ENCODE measurements around the gene PHF2. TPM values are rescaled to one million over a fixed set of nuclear protein-coding genes. Genes with fewer than 3 reads are reported as not detected.

The PHF2 gene
- total and polyA plus RNA-seq, 2 of the 4 experiments (the other 2 are of a cell fraction): 5.9 to 9.5 TPM

DNA sequence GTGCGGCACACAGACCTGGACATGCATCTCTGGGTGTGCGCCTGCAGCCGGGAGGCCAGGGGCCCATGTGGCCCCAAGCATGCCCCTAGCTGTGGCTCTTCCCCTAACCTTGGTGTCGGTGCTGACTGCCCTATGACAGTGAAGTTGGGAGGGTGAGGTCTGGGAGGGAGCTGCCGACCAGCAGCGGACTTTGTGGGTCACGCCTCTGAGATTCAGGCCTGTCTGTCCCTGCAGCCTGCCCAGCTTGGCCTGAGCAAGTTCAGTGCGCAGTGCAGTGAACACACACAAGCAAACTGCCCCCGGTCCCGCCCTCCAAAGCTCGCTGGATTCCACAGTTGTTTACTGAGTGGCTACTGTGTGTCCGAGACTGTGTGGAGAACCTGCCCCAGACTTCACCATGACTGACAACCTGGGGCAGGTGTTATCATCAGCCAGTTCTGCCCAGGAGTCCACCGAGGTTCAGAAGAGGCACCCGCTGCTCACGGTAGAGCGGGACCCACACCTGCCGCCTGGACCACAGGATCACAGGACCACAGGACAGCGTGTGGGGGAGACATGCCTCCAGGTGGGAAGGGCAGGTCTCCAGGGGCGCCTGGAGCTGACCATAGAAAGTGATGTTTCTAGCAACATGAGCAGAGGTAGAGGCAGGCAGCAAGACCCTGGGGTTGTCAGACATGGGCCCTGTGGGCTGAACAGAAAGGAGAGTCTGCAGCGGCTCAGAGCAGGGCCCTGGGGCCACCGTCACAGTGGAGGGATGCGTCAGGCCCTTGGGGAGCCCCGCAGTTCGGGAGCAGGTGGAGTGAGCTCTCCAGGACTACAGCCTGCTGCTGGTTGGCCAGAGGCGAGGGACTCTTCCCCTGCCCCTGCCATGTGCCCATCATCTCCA lies 105.1 kb downstream of the PHF2 start (continued):
- no peak for TF ChIP-seq MAZ (IDR thresholded peaks at IDR 0.05; ENCODE audit: borderline replicate concordance, low read depth, low read length)

GRCh38 chr9:93682155-93682968 lies 106.0 kb downstream of the PHF2 start:
- H3K4me3 ChIP-seq (ENCODE audit: insufficient read depth, low read depth, low read length): no peak overlapping the region
- no peak overlapping the region for H3K18ac ChIP-seq (ENCODE audit: low read depth, low read length)
- intact Hi-C loops (cut with micrococcal nuclease) (loop anchor here (1.0 kb wide), 3 partner anchors 281 to 531 kb away; no protein-coding TSS in a partner anchor), dilution Hi-C loops (cut with HindIII; ENCODE audit: low sequenced_read_pairs, unreplicated experiment) (no loop called here), in situ Hi-C loops (cut with MboI; ENCODE audit: low sequenced_read_pairs) (loop anchor here (25.0 kb wide), 1 partner anchor 505 kb away; no protein-coding TSS in a partner anchor)
- no peaks in the 10 kb centered on the region for H3K9me1 ChIP-seq (ENCODE audit: insufficient read depth, low read length)
- H4K20me1 ChIP-seq (ENCODE audit: insufficient read depth, low read length): no peaks in the 10 kb centered on the region
- H4K8ac ChIP-seq (ENCODE audit: low read depth in 2 of 2, low read length in 2 of 2): no peak overlapping the region
- H3K9ac ChIP-seq (ENCODE audit: low read depth, low read length): no peak overlapping the region
- H4K91ac ChIP-seq (ENCODE audit: insufficient read depth, low read depth, low read length): no peak overlapping the region
- ChIA-PET POLR2A (ENCODE audit: unreplicated experiment) (no interaction called here), CTCF (interaction anchor here (0.6 to 1.4 kb wide), 4 partner anchors 25 to 320 kb away, joined by 3 to 6 read pairs (median 4); no protein-coding TSS in a partner anchor)
- H4K5ac ChIP-seq (ENCODE audit: low read depth, low read length): no peak overlapping the region
- no peak overlapping the region for H2AFZ ChIP-seq (replicated peaks; ENCODE audit: low read length, poor library complexity)
- peaks cover 13% of the 10 kb centered on the region; the same call in 1 of the 2 replicates for H3K36me3 ChIP-seq (ENCODE audit: control insufficient read depth, insufficient read depth, low read length)
- H3K23ac ChIP-seq (ENCODE audit: low read depth, low read length): no peak overlapping the region
- H3K27me3 ChIP-seq (ENCODE audit: control insufficient read depth, insufficient read depth, low read length): no peaks in the 10 kb centered on the region; the same call in 1 of the 2 replicates
- ATAC-seq (ENCODE audit: low read depth): peak; percentile 88
- TF ChIP-seq CTCF (conservative IDR thresholded peaks at IDR 0.05; ENCODE audit: low read depth, low read length): peak; percentile 77
- no peak for TF ChIP-seq POLR2A (IDR thresholded peaks at IDR 0.05; ENCODE audit: low read depth, low read length)
- TF ChIP-seq SMC3 (IDR thresholded peaks at IDR 0.05; ENCODE audit: low read depth, low read length): peak; percentile 68
- TF ChIP-seq RAD21 (IDR thresholded peaks at IDR 0.05; ENCODE audit: low read length): peak; percentile 78
- H2BK120ac ChIP-seq (ENCODE audit: low read depth, low read length): no peak overlapping the region
- H2BK15ac ChIP-seq (ENCODE audit: low read depth, low read length): no peak overlapping the region
- H3K9me3 ChIP-seq (ENCODE audit: control insufficient read depth, insufficient read depth, low read length): no peaks in the 10 kb centered on the region
- no peak overlapping the region for H3K4ac ChIP-seq (ENCODE audit: low read depth, low read length)
- peak; percentile 23 for DNase-seq
- 65% methylated on average over 3 of the region's 19 CpGs; no CpG with 5 or more reads in 1 of the 2 experiments for WGBS, 2 experiments (ENCODE audit: extremely low coverage in 2 of 2, insufficient read length in 1 of 2)
- H2AK5ac ChIP-seq (ENCODE audit: low read depth, low read length): no peak overlapping the region
- no peak overlapping the region for H3K14ac ChIP-seq (replicated peaks; ENCODE audit: low read depth, low read length)
- H3K56ac ChIP-seq (ENCODE audit: extremely low read depth, insufficient read depth, low read length): no peak overlapping the region
- BruUV-seq (replicated peaks): no TSS peak
- no peak overlapping the region for H2BK5ac ChIP-seq (ENCODE audit: low read depth, low read length, poor library complexity, severe bottlenecking)
- H3K27ac ChIP-seq (ENCODE audit: insufficient read depth, low read length): no peak overlapping the region
- H2AK9ac ChIP-seq (replicated peaks; ENCODE audit: low read depth, low read length, poor library complexity): no peak overlapping the region
- no peak overlapping the region for H2BK20ac ChIP-seq (ENCODE audit: low read depth, low read length)
- H3K4me1 ChIP-seq (ENCODE audit: control insufficient read depth, insufficient read depth, low read length): no peaks in the 10 kb centered on the region
- no peaks in the 10 kb centered on the region for H3K79me1 ChIP-seq (ENCODE audit: low read depth in 1 of 2, low read length in 2 of 2)
- H3K4me2 ChIP-seq (ENCODE audit: low read depth, low read length): no peak overlapping the region
